Measurements from ENCODE around the gene TCEA2.

DNA sequence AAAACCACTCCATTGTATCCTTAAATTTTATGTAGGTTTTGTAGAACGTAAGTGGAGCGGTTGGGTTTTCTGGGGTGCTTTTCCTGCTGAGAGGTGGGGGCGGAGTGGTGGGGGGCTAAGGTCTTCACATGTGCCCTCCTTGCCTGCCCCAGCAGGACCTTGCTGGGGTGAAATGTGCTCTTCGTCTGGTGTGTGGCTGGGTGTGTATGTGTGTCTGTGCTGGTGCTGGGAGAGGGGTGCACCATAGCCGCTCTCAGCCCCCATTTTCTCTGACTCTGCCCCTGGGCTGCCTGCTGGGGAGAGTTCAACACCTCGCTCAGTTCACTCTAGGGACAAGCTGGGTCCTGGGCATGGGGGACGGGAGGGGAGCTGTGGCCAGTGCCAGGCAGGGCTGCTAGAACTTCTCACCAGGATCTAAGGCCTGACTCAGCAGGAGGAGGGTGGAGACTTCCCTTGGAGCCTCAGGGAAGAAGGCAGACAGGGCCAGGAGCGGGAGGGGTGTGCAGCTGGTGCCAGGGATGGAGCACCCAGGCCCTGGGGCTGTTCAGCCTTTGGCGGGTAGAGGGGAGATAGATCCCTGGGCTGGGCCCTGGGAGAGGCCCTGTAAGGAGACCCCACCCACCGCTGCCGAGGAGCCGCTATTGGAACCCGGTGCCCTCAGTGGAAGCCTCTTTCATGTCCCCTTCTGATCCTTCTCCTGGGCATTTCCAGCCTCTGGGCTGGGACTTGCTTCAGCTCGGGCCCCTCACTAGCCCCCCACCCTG lies 18.3 kb upstream of the TCEA2 start:
- no peak for TF ChIP-seq CREB1 (IDR thresholded peaks at IDR 0.05; ENCODE audit: low read depth)
- TF ChIP-seq, protein P1, sequence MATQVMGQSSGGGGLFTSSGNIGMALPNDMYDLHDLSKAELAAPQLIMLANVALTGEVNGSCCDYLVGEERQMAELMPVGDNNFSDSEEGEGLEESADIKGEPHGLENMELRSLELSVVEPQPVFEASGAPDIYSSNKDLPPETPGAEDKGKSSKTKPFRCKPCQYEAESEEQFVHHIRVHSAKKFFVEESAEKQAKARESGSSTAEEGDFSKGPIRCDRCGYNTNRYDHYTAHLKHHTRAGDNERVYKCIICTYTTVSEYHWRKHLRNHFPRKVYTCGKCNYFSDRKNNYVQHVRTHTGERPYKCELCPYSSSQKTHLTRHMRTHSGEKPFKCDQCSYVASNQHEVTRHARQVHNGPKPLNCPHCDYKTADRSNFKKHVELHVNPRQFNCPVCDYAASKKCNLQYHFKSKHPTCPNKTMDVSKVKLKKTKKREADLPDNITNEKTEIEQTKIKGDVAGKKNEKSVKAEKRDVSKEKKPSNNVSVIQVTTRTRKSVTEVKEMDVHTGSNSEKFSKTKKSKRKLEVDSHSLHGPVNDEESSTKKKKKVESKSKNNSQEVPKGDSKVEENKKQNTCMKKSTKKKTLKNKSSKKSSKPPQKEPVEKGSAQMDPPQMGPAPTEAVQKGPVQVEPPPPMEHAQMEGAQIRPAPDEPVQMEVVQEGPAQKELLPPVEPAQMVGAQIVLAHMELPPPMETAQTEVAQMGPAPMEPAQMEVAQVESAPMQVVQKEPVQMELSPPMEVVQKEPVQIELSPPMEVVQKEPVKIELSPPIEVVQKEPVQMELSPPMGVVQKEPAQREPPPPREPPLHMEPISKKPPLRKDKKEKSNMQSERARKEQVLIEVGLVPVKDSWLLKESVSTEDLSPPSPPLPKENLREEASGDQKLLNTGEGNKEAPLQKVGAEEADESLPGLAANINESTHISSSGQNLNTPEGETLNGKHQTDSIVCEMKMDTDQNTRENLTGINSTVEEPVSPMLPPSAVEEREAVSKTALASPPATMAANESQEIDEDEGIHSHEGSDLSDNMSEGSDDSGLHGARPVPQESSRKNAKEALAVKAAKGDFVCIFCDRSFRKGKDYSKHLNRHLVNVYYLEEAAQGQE (IDR thresholded peaks at IDR 0.05; ENCODE audit: low read depth): no peak
- no peak for TF ChIP-seq CEBPB (IDR thresholded peaks at IDR 0.05)
- no peak for TF ChIP-seq NFIC (IDR thresholded peaks at IDR 0.05)
- no peak for TF ChIP-seq EP300 (IDR thresholded peaks at IDR 0.05; ENCODE audit: borderline replicate concordance)
- TF ChIP-seq YY1 (IDR thresholded peaks at IDR 0.05; ENCODE audit: low read depth): no peak
- TF ChIP-seq EGR1 (IDR thresholded peaks at IDR 0.05): no peak
- TF ChIP-seq TEAD4 (IDR thresholded peaks at IDR 0.05): no peak
- no peak for TF ChIP-seq RAD21 (IDR thresholded peaks at IDR 0.05; ENCODE audit: low read depth)
- TF ChIP-seq TAF1 (IDR thresholded peaks at IDR 0.05; ENCODE audit: low read depth): no peak
- TF ChIP-seq, protein P2, sequence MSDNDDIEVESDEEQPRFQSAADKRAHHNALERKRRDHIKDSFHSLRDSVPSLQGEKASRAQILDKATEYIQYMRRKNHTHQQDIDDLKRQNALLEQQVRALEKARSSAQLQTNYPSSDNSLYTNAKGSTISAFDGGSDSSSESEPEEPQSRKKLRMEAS (IDR thresholded peaks at IDR 0.05): no peak
- TF ChIP-seq FOXM1 (IDR thresholded peaks at IDR 0.05; ENCODE audit: borderline replicate concordance, low read depth): no peak

All from Ishikawa (cell line).